Cardiac muscle cell (in vitro differentiated cells and primary cell): Measurements from ENCODE around the gene FOXL2NB. TPM values are rescaled to one million over a fixed set of nuclear protein-coding genes. Genes with fewer than 3 reads are reported as not detected.

ENCODE experiments used
- DNase-seq, 2 donors: peaks; one replicate each; pipeline versions ENCODE4 v3.0.0 to v3.0.0-alpha.2; 2010 to 2017; ENCODE audit warnings: low read depth in 1 of 2, low spot score in 1 of 2
- H3K27ac ChIP-seq: fragments of 200-600 bp; sonication (generic); 2 replicates; pipeline ENCODE4 v1.5.1; 2016
- H3K27me3 ChIP-seq: fragments of 200-600 bp; sonication (generic); 2 replicates; pipeline ENCODE4 v1.6.0; 2016; ENCODE audit warnings: control low read depth
- H3K36me3 ChIP-seq: fragments of 200-600 bp; sonication (generic); 2 replicates; pipeline ENCODE4 v1.5.1; 2016; ENCODE audit warnings: control low read depth
- H3K4me1 ChIP-seq: fragments of 200-600 bp; sonication (generic); 2 replicates; pipeline ENCODE4 v1.8.1; 2017; ENCODE audit warnings: low read depth, mild to moderate bottlenecking, mixed run types
- H3K4me3 ChIP-seq: fragments of 200-600 bp; sonication (generic); 2 replicates; pipeline ENCODE4 v1.5.1; 2016; ENCODE audit warnings: mild to moderate bottlenecking
- H3K9me3 ChIP-seq: fragments of 200-600 bp; sonication (generic); 2 replicates; pipeline ENCODE4 v1.5.1; 2017; ENCODE audit warnings: low read depth, mild to moderate bottlenecking, control low read depth
- CTCF ChIP-seq: IDR thresholded peaks from 2 replicates; pipeline ENCODE4 v1.5.1; 2012; ENCODE audit warnings: low read depth, mild to moderate bottlenecking, low read length
- polyA plus RNA-seq: library from polyadenylated mRNA; unstranded; fragments of >200 nt; fragmentation: Nextera tagmentation; extraction: Ambion mirVana; gene quantifications from 2 replicates; pipeline ENCODE4 v1.2.1, GENCODE V29; 2016
- total RNA-seq: library from RNA; depleted of rRNA; stranded (reverse); fragments of >200 nt; gene quantifications from 2 replicates; pipeline ENCODE4 v1.2.3, GENCODE V29; 2016

FOXL2NB gene
- total and polyA plus RNA-seq, 2 experiments from 2014 or later, result not detected

- Histone ChIP-seq H3K4me1 (peaks cover 18% of the 10 kb centered on the region), H3K9me3 (no peaks in the 10 kb centered on the region), H3K27ac (no peak overlapping the region), H3K36me3 (no peaks in the 10 kb centered on the region), H3K4me3 (no peak overlapping the region), H3K27me3 (peaks cover 100% of the 10 kb centered on the region)
- no peak for TF ChIP-seq CTCF
- DNase-seq, result no peak
Observed at GRCh38 chr3:138942271-138942670, 4.7 kb upstream of the FOXL2NB start.

GRCh38 chr3:138942861-138943623, 4.0 kb upstream of the FOXL2NB start:
- Histone ChIP-seq H3K4me1 (peaks cover 18% of the 10 kb centered on the region), H3K27me3 (peaks cover 100% of the 10 kb centered on the region), H3K9me3 (no peaks in the 10 kb centered on the region), H3K27ac (no peak overlapping the region), H3K4me3 (no peak overlapping the region), H3K36me3 (no peaks in the 10 kb centered on the region)
- no peak for TF ChIP-seq CTCF
- DNase-seq, result no peak

- Histone ChIP-seq H3K4me1 (peaks cover 13% of the 10 kb centered on the region), H3K36me3 (no peaks in the 10 kb centered on the region), H3K4me3 (no peak overlapping the region), H3K9me3 (no peaks in the 10 kb centered on the region), H3K27ac (no peak overlapping the region), H3K27me3 (peaks cover 100% of the 10 kb centered on the region)
- peak in 1 of 2 donors; percentile 38 for DNase-seq
- no peak for TF ChIP-seq CTCF
Observed at GRCh38 chr3:138943724-138944653, 3.0 kb upstream of the FOXL2NB start.

GRCh38 chr3:138944654-138944928, 2.4 kb upstream of the FOXL2NB start:
- no peak for DNase-seq
- Histone ChIP-seq H3K4me1 (peaks cover 10% of the 10 kb centered on the region), H3K27me3 (peaks cover 100% of the 10 kb centered on the region), H3K4me3 (peak overlapping the region; percentile 5), H3K36me3 (no peaks in the 10 kb centered on the region), H3K9me3 (no peaks in the 10 kb centered on the region), H3K27ac (no peak overlapping the region)
- no peak for TF ChIP-seq CTCF

- no peaks in the 10 kb centered on the region for H3K9me3 ChIP-seq
- TF ChIP-seq CTCF, result no peak
- H3K36me3 ChIP-seq, result no peaks in the 10 kb centered on the region
- peaks cover 11% of the 10 kb centered on the region for H3K4me1 ChIP-seq
- H3K4me3 ChIP-seq, result peak overlapping the region; percentile 5
- DNase-seq, result peak in 1 of 2 donors; percentile 73
- no peak overlapping the region for H3K27ac ChIP-seq
- peaks cover 100% of the 10 kb centered on the region for H3K27me3 ChIP-seq
Observed at GRCh38 chr3:138944929-138945708, 1.9 kb upstream of the FOXL2NB start.
